HG02973 (cell line): Measurements from ENCODE around the gene DAP.

Experiments
- ATAC-seq: cut with Tn5 transposase; IDR thresholded peaks from one replicate; pipeline ENCODE4 v1.9.1; 2021; ENCODE audit warnings: moderate library complexity; ENCODE audit not compliant: unreplicated experiment

Gene DAP

DNA sequence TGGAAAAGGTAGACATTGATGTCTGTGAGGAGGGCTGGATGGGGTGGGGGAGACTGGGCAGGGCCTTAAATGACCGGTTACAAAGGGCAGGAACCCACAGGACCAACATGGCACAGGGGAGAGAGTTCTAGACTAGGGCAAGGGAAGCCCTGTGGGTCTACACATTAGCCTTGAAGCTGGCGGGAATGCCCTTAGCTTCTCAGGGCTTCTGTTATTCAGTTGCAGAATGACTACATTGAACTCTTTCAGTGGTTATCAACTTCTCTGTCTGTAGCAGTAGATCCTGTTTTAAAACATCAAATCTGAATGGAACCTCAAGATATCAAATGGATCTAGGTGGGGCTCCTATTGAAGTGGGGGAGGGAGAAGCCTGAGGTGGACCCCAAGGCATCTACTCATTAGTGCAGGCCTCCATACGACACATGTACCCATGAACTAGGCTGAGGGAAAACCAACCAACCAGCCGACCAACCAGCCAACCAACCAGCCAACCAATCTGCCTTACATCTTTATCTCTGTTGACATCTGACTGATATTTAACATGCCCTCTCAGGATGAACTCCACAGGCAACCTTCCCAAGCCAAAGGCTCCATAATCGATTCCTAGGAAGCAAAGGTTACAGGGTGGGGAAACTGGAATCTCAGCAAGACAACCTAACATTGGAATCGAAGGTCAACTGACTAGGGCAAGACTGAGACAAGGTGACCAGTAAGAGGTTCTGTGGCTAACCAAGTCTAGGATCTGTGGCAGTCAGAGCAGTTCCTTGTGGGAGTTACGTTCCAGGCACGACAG lies 48.3 kb downstream of the DAP start:
- peak; percentile 90 for ATAC-seq

DNA sequence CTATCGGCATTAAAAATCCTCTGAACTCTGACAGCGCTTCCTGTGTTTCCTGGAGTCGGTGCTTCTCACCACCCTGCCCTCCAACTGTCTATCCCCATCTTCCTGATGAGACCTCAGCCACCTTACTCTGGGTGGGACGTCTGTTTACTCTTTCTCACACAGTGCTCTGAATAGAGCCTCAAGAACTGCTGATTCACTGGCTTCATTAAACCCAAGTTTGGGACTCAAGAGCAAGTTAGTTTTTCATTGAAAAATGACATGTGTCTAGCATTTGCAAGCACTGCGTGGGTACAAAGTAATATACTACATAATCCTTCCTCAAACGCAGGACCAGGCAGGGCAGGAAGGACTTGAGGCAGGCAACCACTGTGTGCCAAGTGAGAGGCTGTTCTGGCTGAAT lies 49.5 kb downstream of the DAP start:
- no peak for ATAC-seq

DNA sequence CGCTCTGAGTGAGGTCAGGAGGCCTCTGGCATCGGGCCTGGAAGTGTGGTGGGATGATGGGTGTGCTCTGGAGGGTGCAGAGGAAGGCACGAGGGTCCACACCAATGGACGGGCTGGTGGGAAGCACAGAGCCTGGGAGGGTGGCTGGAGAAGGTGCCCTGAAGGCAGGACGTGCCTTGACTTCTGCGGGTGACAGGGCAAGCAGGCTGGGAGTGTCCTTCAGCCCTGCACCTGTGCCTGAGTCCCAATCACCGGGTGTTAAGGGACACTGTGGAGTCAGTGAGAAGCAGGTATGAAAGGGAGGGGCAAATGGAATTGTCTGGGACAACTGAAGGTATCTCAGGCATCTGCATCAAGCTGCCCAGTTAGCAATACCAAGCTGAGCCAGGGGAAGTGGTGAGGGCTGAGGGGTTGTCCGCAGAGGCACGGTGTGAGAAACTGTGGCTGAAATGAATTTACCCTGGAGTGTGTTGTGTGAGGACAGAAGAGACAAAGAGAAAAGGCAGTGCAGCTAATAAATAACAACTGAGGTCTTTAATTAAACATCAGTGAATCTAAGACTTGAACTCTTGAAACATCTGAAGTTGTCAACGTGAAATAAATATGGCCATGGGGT lies 50.4 kb downstream of the DAP start:
- ATAC-seq: no peak

DNA sequence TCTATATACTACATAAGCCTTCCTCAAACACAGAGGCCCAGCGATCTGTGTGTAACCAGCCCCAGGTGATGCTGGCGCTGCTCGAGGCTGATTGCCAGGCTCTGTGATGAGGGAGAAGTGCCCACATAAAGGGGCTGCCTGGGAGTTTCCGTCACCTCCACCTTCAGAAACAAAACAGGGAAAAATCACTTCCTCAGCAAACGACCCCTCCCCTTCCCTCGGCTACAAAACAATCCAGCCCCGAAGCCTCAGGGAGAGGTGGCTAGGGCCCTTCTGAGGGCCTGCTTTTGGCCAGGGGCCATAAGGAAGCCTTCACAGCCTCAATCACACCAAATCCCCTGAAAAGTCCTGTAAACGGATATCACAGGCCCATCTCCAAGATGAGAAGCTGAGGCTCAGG lies 51.1 kb downstream of the DAP start:
- ATAC-seq: no peak

DNA sequence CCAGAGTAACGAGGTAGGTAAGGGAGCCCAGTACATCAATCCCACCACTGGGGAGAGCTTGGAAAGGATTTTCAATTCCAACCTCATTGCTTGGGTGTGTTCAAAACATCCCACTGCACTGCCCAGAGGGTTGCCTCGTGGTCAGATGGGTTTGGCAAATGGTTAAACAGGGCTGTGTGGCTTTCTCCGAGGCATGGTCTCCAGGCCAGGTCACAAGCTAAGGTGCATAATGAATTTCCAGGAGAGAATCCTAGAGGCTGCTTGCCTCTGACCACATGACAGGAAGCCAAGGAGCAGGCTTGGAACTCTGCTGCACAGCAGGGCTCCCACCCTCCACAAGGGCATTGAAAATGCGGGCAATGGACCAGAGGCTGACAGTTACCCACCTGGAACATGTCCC lies 51.6 kb downstream of the DAP start:
- no peak for ATAC-seq

DNA sequence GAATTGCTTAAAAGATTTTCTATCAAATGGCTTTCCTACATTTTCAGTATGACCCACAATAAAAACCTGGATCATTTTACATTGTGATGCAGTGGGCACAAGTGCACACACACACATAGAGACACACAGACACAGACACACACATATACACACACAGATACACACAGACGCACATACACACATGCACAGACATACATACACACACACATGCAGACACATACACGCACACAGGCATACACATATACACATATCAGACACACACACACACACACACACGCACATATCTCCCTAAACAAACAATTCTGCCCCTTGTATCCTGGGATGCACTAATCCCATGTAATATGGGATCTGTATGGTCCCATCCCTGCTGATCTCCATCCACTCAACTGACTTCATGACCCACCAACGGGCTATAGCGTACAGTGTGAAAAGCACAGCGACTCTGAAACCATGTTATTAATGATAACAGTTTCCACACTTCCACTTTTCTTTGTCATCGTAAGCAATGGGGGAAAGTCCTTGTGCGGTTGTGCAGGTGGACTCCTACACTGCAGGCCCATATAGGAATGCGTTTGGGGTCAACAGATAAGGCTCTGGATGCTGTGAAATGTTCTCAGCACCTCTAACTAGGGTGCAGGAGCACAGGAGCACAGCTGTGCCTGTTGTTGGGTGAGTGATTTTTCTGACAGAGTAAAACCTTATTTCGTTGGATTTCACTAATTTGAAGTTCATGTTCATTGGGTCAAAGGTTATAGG lies 52.7 kb downstream of the DAP start:
- no peak for ATAC-seq

DNA sequence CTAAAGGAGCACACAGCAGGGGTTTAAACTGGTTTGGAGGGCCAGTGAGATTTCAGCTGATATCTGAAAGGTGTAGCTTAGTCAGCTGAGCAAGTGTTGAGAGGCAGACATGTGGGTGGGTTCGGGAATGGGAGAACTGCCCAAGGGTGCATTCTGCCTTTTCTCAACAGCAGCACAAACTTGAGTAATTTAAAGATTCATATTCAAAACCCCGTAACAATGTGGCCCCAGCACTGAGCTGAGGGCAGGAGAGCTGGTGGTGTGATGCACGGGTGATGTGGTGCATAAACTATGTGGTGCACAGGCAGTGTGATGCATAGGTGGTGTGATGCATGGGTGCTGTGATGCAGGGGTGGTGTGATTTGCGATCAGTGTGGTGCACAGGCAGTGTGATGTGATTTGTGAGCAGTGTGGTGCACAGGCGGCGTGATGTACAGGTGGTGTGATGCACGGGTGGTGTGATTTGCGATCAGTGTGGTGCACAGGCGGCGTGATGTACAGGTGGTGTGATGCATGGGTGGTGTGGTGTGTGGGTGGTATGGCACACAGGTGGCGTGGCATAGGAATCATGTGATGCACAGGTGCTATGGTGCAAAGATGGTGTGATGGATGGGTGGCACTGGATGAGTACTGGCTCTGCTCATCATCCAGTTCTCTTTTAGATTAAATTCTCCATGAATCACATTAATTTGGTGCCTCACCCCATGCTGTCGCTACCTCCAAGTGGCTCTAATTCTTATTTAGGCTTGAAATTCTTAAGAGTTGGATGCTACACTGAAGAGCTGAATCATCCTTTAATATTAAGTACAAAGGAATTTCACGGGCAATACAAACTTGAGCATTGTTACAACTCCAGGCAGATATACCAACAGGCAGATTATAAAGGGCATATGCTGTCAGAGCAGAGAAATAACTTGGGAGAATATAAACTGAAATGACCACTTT lies 53.6 kb downstream of the DAP start:
- no peak for ATAC-seq

DNA sequence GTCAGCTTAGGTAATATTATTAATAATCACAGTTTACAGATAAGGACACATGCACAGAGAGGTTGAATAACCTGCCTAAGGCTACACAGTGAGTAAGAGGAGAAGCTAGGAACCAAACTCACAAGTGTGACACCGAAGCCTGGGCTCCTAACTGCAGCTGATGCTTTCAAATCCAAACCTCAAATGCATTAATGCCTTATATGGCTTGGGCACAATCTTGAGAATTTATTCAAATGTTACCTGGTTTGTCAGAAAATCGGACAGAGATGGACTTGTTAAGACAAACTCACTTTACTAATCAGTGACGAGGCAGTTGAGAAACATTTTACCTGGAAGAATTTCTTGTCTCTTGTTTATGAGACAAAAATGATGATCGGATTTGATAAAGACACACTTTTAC lies 54.7 kb downstream of the DAP start:
- ATAC-seq: no peak

DNA sequence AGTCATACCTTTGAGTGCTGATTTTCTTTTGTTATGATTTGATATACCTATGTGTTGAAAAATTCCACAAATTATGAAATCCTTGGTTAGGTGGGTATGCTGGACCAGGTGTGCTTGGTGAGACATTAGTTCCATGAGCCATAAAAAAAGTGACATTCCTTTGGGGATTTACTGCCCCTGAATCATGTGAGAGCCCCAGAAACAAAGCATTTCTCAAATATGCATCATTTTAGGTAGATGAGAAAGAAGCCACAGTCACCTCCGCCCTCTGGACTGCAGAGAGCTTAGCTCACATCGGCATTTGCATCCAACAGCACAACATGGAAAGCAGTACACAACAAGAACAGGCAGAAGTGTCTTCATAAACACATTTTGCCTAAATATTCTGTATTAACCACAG lies 55.3 kb downstream of the DAP start:
- ATAC-seq: no peak

DNA sequence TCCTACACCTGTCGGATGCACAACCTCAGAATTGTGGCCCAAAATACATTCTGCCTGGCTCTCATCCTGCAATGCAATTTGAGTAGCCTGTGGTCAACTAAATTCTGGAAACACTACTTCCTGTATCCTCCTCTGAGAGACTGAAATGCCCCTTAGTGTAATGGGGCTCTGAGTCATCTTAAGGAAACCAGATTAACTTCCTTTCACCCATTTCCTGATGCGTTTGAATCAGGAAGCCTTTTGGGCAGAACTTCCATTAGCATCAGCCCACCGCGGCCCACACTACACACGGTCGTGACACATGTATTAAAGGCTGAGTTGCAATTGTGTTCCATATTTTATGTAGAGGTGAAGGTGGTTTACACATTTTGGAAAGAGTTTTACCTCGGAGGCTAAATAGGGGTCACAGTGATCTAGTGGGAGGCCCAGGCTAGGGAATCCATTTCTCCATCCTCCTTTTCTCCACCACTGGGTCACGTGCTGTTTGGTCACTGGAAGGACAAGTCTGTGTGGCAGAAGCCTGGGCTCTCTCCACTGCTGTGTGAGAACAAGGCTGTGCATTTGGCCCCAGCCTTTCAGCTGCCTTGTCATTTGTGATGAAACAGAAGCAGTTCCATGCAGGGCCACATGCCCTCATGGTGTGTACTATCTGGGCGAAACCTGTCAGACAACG lies 55.9 kb downstream of the DAP start:
- no peak for ATAC-seq

DNA sequence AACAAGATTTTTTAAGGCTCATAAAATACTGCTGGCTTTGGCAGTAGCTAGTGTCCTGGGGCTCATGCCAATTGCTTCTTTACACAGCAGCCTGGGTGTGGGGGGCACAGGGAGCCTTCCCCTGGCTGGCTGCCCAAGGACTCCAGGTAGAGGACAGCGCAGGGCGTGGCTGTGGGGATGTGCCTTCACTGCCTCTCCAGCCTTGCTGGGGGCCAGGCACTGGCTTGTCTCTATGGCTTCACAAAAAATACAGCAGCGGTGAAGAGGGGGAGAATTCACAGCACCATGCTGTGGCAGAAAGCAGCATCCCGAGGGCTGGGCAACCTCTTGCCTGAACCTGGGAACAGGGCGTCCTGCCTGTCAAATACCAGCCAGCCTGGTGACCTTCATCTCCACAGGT lies 57.4 kb downstream of the DAP start:
- no peak for ATAC-seq

DNA sequence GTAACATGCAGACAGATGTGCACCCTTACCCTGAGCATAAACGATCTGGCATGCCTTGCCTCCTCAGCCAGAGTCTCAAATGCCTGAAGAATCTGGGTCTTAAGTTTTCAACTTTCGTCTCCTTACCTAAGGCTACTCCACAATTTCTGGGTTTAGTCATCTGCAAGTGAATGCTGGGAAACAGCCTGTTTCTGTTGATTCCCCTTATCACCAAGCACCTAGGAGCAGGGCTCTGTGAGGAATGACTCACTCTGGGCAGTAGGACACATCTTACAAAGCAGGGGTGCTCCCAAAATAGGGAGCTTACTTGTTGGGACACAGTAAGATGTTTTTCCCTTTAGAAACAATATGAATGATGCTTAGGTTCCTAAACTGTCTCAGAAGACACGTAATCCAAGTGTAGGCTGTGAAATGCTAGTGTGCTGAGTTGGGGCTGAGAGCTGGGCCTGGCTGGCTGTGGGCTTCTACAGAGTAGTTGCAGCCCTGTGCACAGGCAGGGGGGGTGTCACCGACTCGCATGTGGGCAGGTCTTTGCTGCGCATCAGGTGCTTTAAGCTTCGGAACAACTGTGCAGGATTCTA lies 58.0 kb downstream of the DAP start:
- no peak for ATAC-seq

DNA sequence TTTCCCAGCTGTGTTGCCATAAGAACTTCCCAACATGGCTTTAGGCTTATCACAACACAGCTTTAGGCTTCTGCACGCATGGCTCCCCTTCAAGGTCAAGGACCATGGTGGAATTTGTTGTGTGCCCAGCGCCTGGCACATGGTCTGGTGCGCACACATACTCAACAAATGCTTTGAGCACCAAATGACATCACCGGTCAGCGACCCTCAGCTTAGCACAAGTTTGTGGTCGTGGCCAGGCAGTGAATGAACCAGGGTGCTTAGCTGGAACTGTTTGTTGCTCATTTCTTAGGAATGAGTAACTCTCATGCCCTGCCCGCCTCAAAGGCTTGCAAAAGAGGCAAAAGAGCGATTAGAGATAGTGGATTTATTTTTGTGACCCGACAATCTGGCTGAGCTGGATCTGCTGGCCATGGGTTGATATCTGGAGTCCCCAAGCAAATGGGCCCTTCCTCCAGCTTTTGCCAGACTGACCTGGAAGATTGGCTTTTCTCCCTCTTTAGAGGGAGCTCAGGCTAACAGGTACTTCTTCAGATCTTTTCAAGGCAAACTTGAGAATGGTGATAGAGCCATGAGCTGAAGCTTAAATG lies 58.9 kb downstream of the DAP start:
- ATAC-seq: no peak

DNA sequence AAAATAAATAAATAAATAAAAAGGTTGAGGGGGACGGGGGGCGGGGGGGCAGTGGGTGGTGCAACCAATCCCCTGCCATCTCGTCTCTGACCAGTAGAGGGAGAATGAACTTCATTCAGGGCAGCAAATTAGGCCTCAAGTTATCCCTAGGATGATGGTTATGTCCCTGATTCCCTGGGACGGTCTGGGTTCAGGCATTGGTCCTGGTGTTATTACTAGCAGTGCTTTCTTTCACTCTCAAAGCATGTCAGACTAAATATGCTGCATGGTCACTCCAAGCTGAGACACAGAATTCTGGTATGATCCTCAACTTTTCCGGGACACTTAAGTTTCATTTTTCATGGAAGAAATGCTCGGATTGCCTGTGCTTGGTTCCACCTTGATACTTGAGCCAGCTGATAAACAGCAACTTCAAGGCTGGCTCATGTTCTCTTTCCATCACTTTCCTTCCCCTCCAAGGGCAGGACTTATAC lies 59.4 kb downstream of the DAP start:
- no peak for ATAC-seq

DNA sequence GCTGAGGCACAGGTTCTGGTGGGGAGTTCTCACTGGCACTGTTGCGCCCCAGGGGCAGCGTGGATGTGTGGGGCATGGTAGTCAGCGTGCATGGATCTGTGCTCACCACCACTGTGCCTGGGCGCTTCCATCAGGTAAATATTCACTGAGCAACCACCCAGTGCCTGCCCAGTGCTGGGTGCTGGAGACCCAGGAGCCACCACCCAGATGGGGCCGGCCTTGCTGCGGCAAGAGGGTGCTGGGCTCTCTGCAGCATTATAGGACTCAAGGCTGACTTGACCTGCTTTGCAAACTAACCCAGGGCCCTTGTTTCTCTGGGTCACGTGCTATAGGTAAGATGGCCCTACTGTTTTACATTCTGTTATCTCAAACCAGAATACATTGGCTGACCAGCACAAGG lies 60.5 kb downstream of the DAP start:
- no peak for ATAC-seq

DNA sequence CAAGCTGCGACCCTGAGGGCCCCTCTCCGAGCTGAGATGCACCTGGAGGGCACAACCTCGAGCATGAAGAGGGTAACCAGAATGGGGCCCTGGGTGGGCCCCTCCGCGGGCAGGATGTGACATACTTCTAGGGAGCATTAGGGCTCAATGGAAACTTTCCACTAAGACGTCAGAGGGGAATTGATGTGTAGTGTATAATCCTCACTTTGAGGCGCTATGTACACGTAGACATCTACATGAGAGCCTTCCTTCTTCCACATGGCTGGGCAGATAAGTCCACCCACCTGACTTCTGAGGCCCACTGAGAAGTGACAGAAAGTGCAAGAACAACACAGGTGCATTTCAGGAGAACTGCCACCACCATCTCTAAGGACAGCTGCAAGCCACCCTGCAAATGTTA lies 61.0 kb downstream of the DAP start:
- ATAC-seq: peak; percentile 58

DNA sequence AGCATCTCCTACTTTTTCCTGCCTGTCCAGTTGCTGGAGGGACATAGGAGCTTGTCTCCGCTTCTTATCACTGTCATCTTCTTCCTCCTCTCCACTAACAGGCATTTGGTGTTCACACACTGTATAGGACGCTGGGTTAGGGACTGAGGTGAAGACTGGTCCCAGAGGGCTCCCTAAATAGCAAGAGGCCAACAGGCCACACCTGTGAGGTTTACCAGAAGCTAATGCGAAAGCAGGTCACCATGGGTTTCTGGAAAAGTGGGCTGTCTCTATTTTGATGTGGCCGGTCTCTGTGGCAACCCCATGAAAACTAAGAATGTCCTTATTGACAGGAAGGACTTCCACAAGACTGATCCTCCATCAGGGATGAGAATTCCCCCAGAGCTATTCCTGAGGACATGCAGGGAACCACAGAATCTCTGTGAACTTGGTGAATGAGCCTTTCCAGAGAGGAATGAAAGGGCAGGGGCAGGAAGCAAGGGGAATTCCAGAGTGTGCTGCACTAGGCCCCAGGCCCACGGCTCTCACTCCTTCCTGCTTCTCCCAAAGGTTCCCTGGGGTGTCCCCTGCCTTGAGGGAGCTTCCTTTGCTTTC lies 61.7 kb downstream of the DAP start:
- peak; percentile 62 for ATAC-seq

DNA sequence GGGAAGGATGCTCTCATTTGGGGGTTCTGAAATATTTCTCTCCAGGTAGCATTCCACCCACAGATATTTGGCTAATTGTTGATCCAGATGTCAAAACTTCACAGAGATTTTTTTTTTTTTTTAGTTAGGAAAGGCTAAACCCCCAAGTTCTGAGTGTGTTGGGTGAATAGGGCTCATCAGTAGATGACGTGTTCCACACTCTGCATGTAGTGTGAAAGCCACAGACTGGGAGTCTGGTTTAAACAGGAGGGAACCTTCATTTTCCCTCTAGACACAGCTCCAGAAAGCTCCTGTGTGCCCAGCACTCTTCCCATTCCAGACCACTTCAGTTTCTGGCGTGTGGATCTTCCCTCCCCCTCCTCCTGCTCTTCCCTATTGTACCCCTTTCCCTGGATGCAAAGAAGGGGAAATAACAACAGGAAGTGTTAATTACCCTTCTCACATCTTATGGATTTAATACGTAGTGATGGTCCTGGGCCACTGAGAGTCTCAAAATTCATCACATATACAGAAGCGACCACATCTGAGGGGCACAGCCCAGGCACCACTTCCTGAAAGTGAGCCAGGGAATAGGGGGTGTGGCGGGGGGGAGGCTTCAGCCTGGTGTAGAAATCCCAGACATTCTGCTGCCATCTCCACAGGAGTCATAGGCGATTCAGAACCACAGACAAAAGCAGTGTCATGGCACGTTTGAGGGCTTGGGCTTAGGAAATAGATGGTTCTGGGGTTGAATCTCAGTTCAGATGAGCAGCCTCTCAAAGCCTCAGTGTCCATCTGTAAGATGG lies 65.1 kb downstream of the DAP start:
- ATAC-seq: no peak
